GM21360 (cell line): Measurements from ENCODE around the gene KHDC3L.
"Not testable (repeated sequence)": the region's sequence is repeated elsewhere in the genome, so short reads cannot be mapped to it uniquely, and the experiment has no call there.

Experiments
- ATAC-seq: cut with Tn5 transposase; IDR thresholded peaks from one replicate; pipeline ENCODE4 v1.9.1; 2021; ENCODE audit warnings: mild to moderate bottlenecking, moderate library complexity; ENCODE audit not compliant: unreplicated experiment

Gene KHDC3L

GRCh38 chr6:73369157-73369556 is 6.7 kb downstream of the KHDC3L start:
- no peak for ATAC-seq

GRCh38 chr6:73369563-73369962 is 7.1 kb downstream of the KHDC3L start, which contains the start of gene OOEP:
TSS of gene OOEP (minus strand) at chr6:73369897. CDS start at chr6:73369792, 105 bp downstream.
- ATAC-seq = no peak

GRCh38 chr6:73371984-73372383 is 9.5 kb downstream of the KHDC3L start:
- no peak for ATAC-seq

- ATAC-seq = no peak
Observed at GRCh38 chr6:73372516-73372915, 10.1 kb downstream of the KHDC3L start.

DNA sequence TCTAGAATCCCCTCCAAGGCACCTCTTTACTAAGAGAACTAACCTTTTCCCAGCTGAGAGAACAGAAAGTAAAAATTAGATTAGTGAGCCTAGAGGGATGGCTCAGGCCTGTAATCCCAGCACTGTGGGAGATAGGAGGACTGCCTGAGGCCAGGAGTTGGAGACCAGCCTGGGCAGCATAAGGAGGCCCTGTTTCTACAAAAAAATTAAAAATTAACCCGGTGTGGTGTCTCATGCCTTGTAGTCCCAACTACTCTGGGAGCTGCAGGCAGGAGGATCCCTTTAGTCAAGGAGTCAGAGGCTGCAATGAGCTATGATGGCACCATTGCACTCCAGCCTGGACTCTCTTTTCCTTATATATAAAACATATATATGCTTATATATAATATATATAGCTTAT is 12.8 kb downstream of the KHDC3L start:
- ATAC-seq = no peak

GRCh38 chr6:73377225-73377624 is 14.8 kb downstream of the KHDC3L start:
- no peak for ATAC-seq

- ATAC-seq = not testable (repeated sequence)
Observed at GRCh38 chr6:73381531-73381930, 19.1 kb downstream of the KHDC3L start.

- no peak for ATAC-seq
Observed at GRCh38 chr6:73382462-73383113, 20.1 kb downstream of the KHDC3L start.

DNA sequence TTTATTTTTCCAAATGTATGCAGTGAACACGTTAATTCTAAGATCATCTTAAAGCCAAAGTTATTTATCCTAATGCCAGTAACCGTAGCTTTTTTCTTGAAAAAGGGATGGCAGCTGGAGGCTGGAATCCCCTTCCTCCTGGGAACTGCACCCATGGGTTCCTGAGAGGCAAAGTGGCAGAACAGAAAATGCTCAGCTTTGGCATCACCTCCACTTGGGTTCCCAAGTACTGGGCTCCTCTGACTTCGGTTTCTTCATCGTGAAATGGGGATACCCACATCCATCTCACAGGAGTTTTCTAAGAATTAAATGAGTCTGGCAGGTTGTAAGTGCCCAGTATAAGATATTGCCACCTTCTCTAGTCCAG is 26.0 kb downstream of the KHDC3L start:
- peak; percentile 24 for ATAC-seq

GRCh38 chr6:73388800-73389512 is 26.5 kb downstream of the KHDC3L start:
- ATAC-seq = peak; percentile 72

DNA sequence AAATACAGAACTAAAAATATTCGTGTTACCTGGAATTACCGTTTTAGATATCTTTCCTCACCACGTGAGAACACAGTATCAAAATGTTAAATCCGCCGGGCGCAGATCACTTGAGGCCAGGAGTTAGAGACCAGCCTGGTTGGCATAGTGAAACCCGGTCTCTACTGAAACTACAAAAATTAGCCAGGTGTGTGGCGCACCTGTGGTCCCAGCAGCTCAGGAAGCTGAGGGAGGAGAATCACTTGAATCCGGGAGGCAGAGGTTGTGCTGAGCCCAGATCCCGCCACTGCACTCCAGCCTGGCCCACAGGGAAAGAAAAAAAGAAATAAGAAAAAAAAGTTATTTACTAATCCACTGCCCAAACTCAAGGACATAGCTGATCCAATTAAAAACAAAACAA is 27.4 kb downstream of the KHDC3L start:
- no peak for ATAC-seq

GRCh38 chr6:73391675-73392074 is 29.2 kb downstream of the KHDC3L start:
- ATAC-seq = no peak

GRCh38 chr6:73392188-73392587 is 29.7 kb downstream of the KHDC3L start:
- ATAC-seq = not testable (repeated sequence)

DNA sequence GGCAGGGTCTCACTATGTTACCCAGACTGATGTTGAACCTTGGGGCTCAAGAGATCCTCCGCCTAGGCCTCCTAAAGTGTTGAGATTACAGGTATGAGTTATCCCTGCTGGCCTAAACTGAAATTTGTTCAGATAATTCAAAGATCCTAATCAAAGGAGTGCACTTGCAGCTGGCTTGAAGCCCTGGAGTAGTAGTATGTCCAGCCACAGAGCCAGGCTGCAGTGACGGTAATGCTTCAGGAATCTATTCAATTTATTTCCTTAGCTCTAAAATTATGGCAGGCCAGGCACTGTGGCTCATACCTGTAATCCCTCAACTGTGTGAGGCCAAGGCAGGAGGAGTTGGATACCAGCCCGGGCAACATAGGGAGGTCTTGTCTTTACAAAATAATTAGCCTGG is 30.8 kb downstream of the KHDC3L start:
- ATAC-seq = no peak

DNA sequence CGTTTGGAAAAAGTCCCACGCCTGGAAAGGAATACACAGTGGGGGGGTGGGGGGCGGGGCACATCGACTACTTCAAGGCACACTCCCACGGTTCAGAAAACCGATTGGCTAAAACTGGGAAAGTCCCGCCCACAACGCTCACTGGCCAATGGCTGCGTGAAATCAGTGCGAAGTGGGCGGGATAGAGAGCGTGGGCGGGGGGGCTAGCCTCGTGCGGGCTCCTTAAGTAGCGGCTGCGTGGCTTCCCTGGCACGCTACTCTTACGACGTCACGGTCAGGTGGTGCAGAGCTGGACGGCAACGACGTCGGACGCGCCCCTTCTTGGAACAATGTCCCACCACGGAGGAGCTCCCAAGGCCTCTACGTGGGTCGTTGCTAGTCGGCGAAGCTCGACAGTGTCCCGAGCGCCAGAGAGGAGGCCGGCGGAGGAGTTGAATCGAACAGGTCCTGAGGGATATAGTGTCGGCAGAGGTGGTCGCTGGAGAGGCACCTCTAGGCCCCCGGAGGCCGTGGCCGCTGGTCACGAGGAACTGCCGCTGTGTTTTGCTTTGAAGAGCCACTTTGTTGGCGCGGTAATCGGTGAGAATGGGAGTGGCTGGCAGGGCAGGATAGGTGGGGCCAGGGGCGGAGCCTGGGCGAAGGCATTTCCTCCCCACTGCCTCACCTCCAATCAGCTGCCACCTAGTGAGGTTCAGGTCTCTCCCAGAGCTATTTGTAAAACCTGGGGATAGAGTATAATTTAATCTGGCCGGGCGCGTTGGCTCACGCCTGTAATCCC is 32.3 kb downstream of the KHDC3L start, which contains the start of gene DDX43:
Gene DDX43, plus strand, starts transcription at position 252 of the 778 bp plus-strand sequence. Its CDS starts 78 bp downstream, at position 330.
- no peak for ATAC-seq

- ATAC-seq = no peak
Observed at GRCh38 chr6:73395875-73396274, 33.4 kb downstream of the KHDC3L start.

- no peak for ATAC-seq
Observed at GRCh38 chr6:73400656-73401055, 38.2 kb downstream of the KHDC3L start.

- no peak for ATAC-seq
Observed at GRCh38 chr6:73409395-73409794, 46.9 kb downstream of the KHDC3L start.

DNA sequence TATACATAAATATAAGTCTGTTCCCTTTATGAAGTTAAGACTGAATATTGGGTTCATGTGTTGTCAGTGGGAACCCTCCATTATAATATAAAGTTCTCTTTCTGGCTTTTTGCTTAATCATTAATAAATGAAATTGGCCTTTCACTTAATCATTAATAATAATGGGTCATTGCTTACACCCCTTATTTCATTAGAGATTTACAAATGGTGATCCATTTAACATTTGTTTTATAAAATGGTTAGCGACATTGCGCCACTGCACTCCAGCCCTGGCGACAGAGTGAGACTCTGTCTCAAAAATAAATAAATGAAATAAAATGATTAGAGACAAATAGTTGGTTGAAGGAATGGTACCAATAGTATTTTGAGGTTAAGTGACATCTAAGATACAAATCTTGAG is 50.6 kb downstream of the KHDC3L start:
- ATAC-seq = no peak
